RWPE2 (cell line): ENCODE measurements around the gene EDN2.

Source experiments
- ATAC-seq: fragments of 200-7000 bp; cut with Tn5 transposase; 3 replicates; pipeline ENCODE4 v1.9.1; 2021; ENCODE audit warnings: low read depth
- DNase-seq: peaks from one replicate; pipeline ENCODE4 v3.0.0-alpha.2; 2020; ENCODE audit warnings: low spot score
- H3K27ac ChIP-seq: fragments of 450-650 bp; 2 replicates; pipeline ENCODE4 v1.5.1; 2017; ENCODE audit warnings: mild to moderate bottlenecking; ENCODE audit not compliant: poor library complexity, severe bottlenecking
- H3K27me3 ChIP-seq: fragments of 250-450 bp; sonication (Bioruptor Pico); 2 replicates; pipeline ENCODE4 v1.5.1; 2021; ENCODE audit warnings: mild to moderate bottlenecking, moderate library complexity; ENCODE audit not compliant: insufficient read depth, poor library complexity, severe bottlenecking
- H3K36me3 ChIP-seq: fragments of 250-450 bp; sonication (Bioruptor Pico); 2 replicates; pipeline ENCODE4 v1.5.1; 2020; ENCODE audit warnings: low read depth, mild to moderate bottlenecking, moderate library complexity
- H3K4me1 ChIP-seq: fragments of 250-450 bp; sonication (Bioruptor Pico); 2 replicates; pipeline ENCODE4 v1.5.1; 2021; ENCODE audit warnings: mild to moderate bottlenecking, moderate library complexity; ENCODE audit not compliant: insufficient read depth, poor library complexity, severe bottlenecking
- H3K4me3 ChIP-seq: fragments of 250-450 bp; sonication (Bioruptor Pico); 2 replicates; pipeline ENCODE4 v1.5.1; 2021; ENCODE audit warnings: mild to moderate bottlenecking, moderate library complexity; ENCODE audit not compliant: severe bottlenecking
- H3K9me3 ChIP-seq: fragments of 250-450 bp; sonication (Bioruptor Pico); 2 replicates; pipeline ENCODE4 v1.5.1; 2021; ENCODE audit warnings: mild to moderate bottlenecking, moderate library complexity; ENCODE audit not compliant: severe bottlenecking
- CTCF ChIP-seq: fragments of 450-650 bp; IDR thresholded peaks from one replicate; pipeline ENCODE4 v1.5.1; 2017; ENCODE audit warnings: mild to moderate bottlenecking, moderate library complexity; ENCODE audit not compliant: poor library complexity, severe bottlenecking

Gene EDN2

GRCh38 chr1:41452704-41453290 lies 31.7 kb downstream of the EDN2 start:
- no peak for TF ChIP-seq CTCF
- Histone ChIP-seq H3K4me3 (no peak overlapping the region), H3K4me1 (no peaks in the 10 kb centered on the region)

GRCh38 chr1:41450747-41451285 lies 33.7 kb downstream of the EDN2 start:
- DNase-seq: no peak
- no peak overlapping the region for H3K4me3 ChIP-seq
- H3K4me1 ChIP-seq: no peaks in the 10 kb centered on the region
- H3K9me3 ChIP-seq: no peaks in the 10 kb centered on the region
- TF ChIP-seq CTCF: no peak
- no peaks in the 10 kb centered on the region for H3K36me3 ChIP-seq
- peak; percentile 38; the same call in 2 of the 3 replicates for ATAC-seq
- no peak overlapping the region for H3K27ac ChIP-seq
- H3K27me3 ChIP-seq: no peaks in the 10 kb centered on the region

More at GRCh38 chr1:41452704-41453290, 31.7 kb downstream of the EDN2 start:
- no peaks in the 10 kb centered on the region for H3K27me3 ChIP-seq
- DNase-seq (no peak), ATAC-seq (no peak)
- H3K9me3 ChIP-seq: no peaks in the 10 kb centered on the region
- H3K27ac ChIP-seq: no peak overlapping the region
- H3K36me3 ChIP-seq: no peaks in the 10 kb centered on the region

GRCh38 chr1:41449326-41449921 lies 35.1 kb downstream of the EDN2 start:
- Histone ChIP-seq H3K27ac (no peak overlapping the region), H3K4me1 (no peaks in the 10 kb centered on the region), H3K27me3 (no peaks in the 10 kb centered on the region), H3K9me3 (no peaks in the 10 kb centered on the region), H3K4me3 (no peak overlapping the region), H3K36me3 (no peaks in the 10 kb centered on the region)
- ATAC-seq: no peak
- no peak for DNase-seq
- TF ChIP-seq CTCF: no peak

- no peak overlapping the region for H3K27ac ChIP-seq
These were observed 35.7 kb downstream of the EDN2 start for GRCh38 chr1:41448821-41449220.

More at GRCh38 chr1:41448821-41449220, 35.7 kb downstream of the EDN2 start:
- DNase-seq (no peak), ATAC-seq (no peak)
- no peak for TF ChIP-seq CTCF
- Histone ChIP-seq H3K4me1 (no peaks in the 10 kb centered on the region), H3K36me3 (no peaks in the 10 kb centered on the region), H3K4me3 (no peak overlapping the region), H3K9me3 (no peaks in the 10 kb centered on the region), H3K27me3 (no peaks in the 10 kb centered on the region)
